GM12878 (cell line): Measurements from ENCODE around the gene GRK2. TPM values are rescaled to one million over a fixed set of nuclear protein-coding genes. Genes with fewer than 3 reads are reported as not detected.

Source experiments
- ATAC-seq: fragments of 200-7000 bp; cut with Tn5 transposase; 3 replicates; pipeline ENCODE4 v1.9.1; 2020; ENCODE audit warnings: mild to moderate bottlenecking, moderate library complexity
- BruUV-seq: library from RNA; stranded (reverse); fragments of 400-500 nt; replicated peaks from 2 replicates; lab custom pipeline; 2021; lab: Mats Ljungman, UMichigan
- CTCF ChIA-PET: fragments of 300-600 bp; sonication (Branson Sonifier 250); formaldehyde crosslinking; extraction: SDS; loops from one replicate; lab custom pipeline; 2021; ENCODE audit warnings: inconsistent platforms; lab: Yijun Ruan, JAX
- POLR2A ChIA-PET: fragments of 350-600 bp; formaldehyde crosslinking; extraction: SDS; loops from one replicate; lab custom pipeline; 2021; ENCODE audit warnings: inconsistent platforms; lab: Charles Lee
- RAD21 ChIA-PET: fragments of 300-600 bp; sonication (Branson Sonifier 250); formaldehyde crosslinking; loops from one replicate; lab custom pipeline; 2023; ENCODE audit warnings: antibody characterized with exemption; ENCODE audit not compliant: unreplicated experiment; lab: Charles Lee
- SMC1A ChIA-PET: fragments of 300-600 bp; sonication (Branson Sonifier 250); formaldehyde crosslinking; loops from one replicate; lab custom pipeline; 2023; ENCODE audit not compliant: unreplicated experiment, uncharacterized antibody; lab: Charles Lee
- DNase-seq: peaks from one replicate; pipeline ENCODE4 v3.0.0-alpha.2; 2011; ENCODE audit warnings: low read depth, low spot score
- FAIRE-seq: peaks from 3 replicates; lab custom pipeline; 2011; peaks lifted over from hg19 to GRCh38; lab: Jason Lieb, UNC
- H2AFZ ChIP-seq: 2 replicates; pipeline ENCODE4 v1.6.0; 2011; ENCODE audit warnings: low read depth, low read length, control low read depth; ENCODE audit not compliant: control insufficient read depth
- H3K27ac ChIP-seq: 2 replicates; pipeline ENCODE4 v1.5.1; 2011; ENCODE audit warnings: control low read depth; ENCODE audit not compliant: control insufficient read depth, insufficient read depth
- H3K27me3 ChIP-seq, 2 experiments: replicated peaks in 1 of 2; 2 replicates each; pipeline versions ENCODE4 v1.6.0 to v1.6.1; 2011; ENCODE audit warnings: low read length in 1 of 2; ENCODE audit not compliant: control insufficient read depth in 2 of 2, insufficient read depth in 2 of 2
- H3K36me3 ChIP-seq, 2 experiments: 2 replicates each; pipeline ENCODE4 v1.5.1; 2011; ENCODE audit warnings: low read length in 1 of 2; ENCODE audit not compliant: control insufficient read depth in 2 of 2, insufficient read depth in 2 of 2
- H3K4me1 ChIP-seq: 2 replicates; pipeline ENCODE4 v1.6.1; 2011; ENCODE audit warnings: mild to moderate bottlenecking, low read length, moderate library complexity, mixed read lengths; ENCODE audit not compliant: control insufficient read depth, insufficient read depth
- H3K4me2 ChIP-seq: 2 replicates; pipeline ENCODE4 v1.6.0; 2011; ENCODE audit warnings: control low read depth; ENCODE audit not compliant: control insufficient read depth, insufficient read depth
- H3K4me3 ChIP-seq: fragments of 200-600 bp; sonication (generic); 2 replicates; pipeline ENCODE4 v1.5.1; 2016
- H3K79me2 ChIP-seq: 2 replicates; pipeline ENCODE4 v1.6.0; 2011; ENCODE audit warnings: low read length; ENCODE audit not compliant: control insufficient read depth, insufficient read depth
- H3K9ac ChIP-seq: 2 replicates; pipeline ENCODE4 v1.8.0; 2011; ENCODE audit warnings: low read length, control low read depth, mixed read lengths; ENCODE audit not compliant: control insufficient read depth, insufficient read depth
- H3K9me3 ChIP-seq: replicated peaks from 3 replicates; pipeline ENCODE4 v1.5.1; 2011; ENCODE audit warnings: mild to moderate bottlenecking, low read length; ENCODE audit not compliant: control insufficient read depth, insufficient read depth
- H4K20me1 ChIP-seq: 2 replicates; pipeline ENCODE4 v1.6.0; 2011; ENCODE audit not compliant: control insufficient read depth, insufficient read depth
- FOXM1 ChIP-seq: IDR thresholded peaks from 2 replicates; pipeline ENCODE4 v1.6.1; 2012; ENCODE audit warnings: low read depth, mild to moderate bottlenecking, inconsistent platforms, low read length, moderate library complexity
- KAT2A ChIP-seq: conservative IDR thresholded peaks from 2 replicates; pipeline ENCODE4 v1.6.1; 2011; ENCODE audit warnings: low read depth, low read length; ENCODE audit not compliant: control insufficient read depth
- KLF5 ChIP-seq: fragments of 450-650 bp; IDR thresholded peaks from 2 replicates; pipeline ENCODE4 v1.6.1; 2014; ENCODE audit warnings: mild to moderate bottlenecking; ENCODE audit not compliant: partially characterized antibody
- MEF2B ChIP-seq: fragments of 450-650 bp; IDR thresholded peaks from 2 replicates; pipeline ENCODE4 v1.6.1; 2018; ENCODE audit warnings: mild to moderate bottlenecking, moderate library complexity; ENCODE audit not compliant: partially characterized antibody, poor library complexity, severe bottlenecking
- MTA2 ChIP-seq: fragments of 450-650 bp; IDR thresholded peaks from 2 replicates; pipeline ENCODE4 v1.6.1; 2016; ENCODE audit warnings: low read depth, mild to moderate bottlenecking, moderate library complexity
- RUNX3 ChIP-seq: IDR thresholded peaks from 2 replicates; pipeline ENCODE4 v1.6.1; 2012; ENCODE audit warnings: low read length, inconsistent platforms
- SIX5 ChIP-seq: IDR thresholded peaks from 2 replicates; pipeline ENCODE4 v1.6.1; 2011; ENCODE audit warnings: mild to moderate bottlenecking, low read depth, low read length, moderate library complexity; ENCODE audit not compliant: severe bottlenecking
- SPI1 ChIP-seq: IDR thresholded peaks from 2 replicates; pipeline ENCODE4 v1.6.1; 2011; ENCODE audit warnings: low read depth, mild to moderate bottlenecking, low read length, moderate library complexity, borderline replicate concordance; ENCODE audit not compliant: insufficient read depth
- STAT3 ChIP-seq: IDR thresholded peaks from 2 replicates; pipeline ENCODE4 v1.6.1; 2011; ENCODE audit warnings: low read depth, low read length, improper control_type of control experiment
- ZBED1 ChIP-seq: IDR thresholded peaks from 2 replicates; pipeline ENCODE4 v1.6.1; 2016; ENCODE audit warnings: borderline replicate concordance
- ZNF217 ChIP-seq: fragments of 450-650 bp; IDR thresholded peaks from 2 replicates; pipeline ENCODE4 v1.6.1; 2017; ENCODE audit warnings: antibody characterized with exemption, mild to moderate bottlenecking
- WGBS: methylation state at CpG from one replicate; pipeline ENCODE4 v1.1.6; 2016; ENCODE audit warnings: low lambda C conversion rate; ENCODE audit not compliant: insufficient replicate concordance, insufficient coverage; ENCODE audit errors: missing lambda C conversion rate; 5-methylcytosine and 5-hydroxymethylcytosine counted together
- in situ Hi-C: fragments of 300-500 bp; cut with MboI; formaldehyde crosslinking; loops from 9 replicates; pipeline ENCODE4 v1.14.3; 2018; ENCODE audit warnings: mixed read lengths
- intact Hi-C: fragments of 100-400 bp; cut with micrococcal nuclease; formaldehyde crosslinking; loops from one replicate; pipeline ENCODE4 v1.14.2; 2022; ENCODE audit not compliant: unreplicated experiment
- polyA plus RNA-seq, 11 experiments: library from polyadenylated mRNA; depleted of rRNA in 4 of 11; unstranded in 6 of 11; stranded (reverse) in 5 of 11; fragments of >200 nt; fragmentation: Nextera tagmentation in 4 of 11; fragmentation: Illumina TruSeq in 1 of 11; extraction: Ambion mirVana in 4 of 11; extraction: Trizol in 1 of 11; gene quantifications; 1 replicate in 1 of 11; 2 replicates in 10 of 11; pipeline versions ENCODE4 v1.2.1 to v1.2.3, GENCODE V29; 2011 to 2016; ENCODE audit warnings: inconsistent platforms in 2 of 11, missing spikeins in 2 of 11, low read depth in 1 of 11
- total RNA-seq, 4 experiments: library from RNA; depleted of rRNA in 3 of 4; stranded (reverse); fragments of >200 nt in 3 of 4; fragmentation: Illumina TruSeq in 1 of 4; extraction: Trizol in 1 of 4; gene quantifications; 2 replicates each; pipeline versions ENCODE4 v1.2.1 to v1.2.3, GENCODE V29; 2013 to 2021
- TF ChIP-seq, protein P1 (sequence below): IDR thresholded peaks from 2 replicates; pipeline ENCODE4 v1.6.1; 2011; ENCODE audit warnings: low read depth, low read length, improper control_type of control experiment, borderline replicate concordance
- TF ChIP-seq, protein P2 (sequence below): fragments of 450-650 bp; IDR thresholded peaks from 2 replicates; pipeline ENCODE4 v1.6.1; 2017; ENCODE audit warnings: mild to moderate bottlenecking, low read depth, inconsistent platforms; ENCODE audit not compliant: poor library complexity, severe bottlenecking

Gene GRK2
- total and polyA plus RNA-seq, 10 of the 15 experiments (the other 5 are each of a cell fraction or from before 2014, with no cell fraction given): 1.0 to 160 (median 66.1) TPM

DNA sequence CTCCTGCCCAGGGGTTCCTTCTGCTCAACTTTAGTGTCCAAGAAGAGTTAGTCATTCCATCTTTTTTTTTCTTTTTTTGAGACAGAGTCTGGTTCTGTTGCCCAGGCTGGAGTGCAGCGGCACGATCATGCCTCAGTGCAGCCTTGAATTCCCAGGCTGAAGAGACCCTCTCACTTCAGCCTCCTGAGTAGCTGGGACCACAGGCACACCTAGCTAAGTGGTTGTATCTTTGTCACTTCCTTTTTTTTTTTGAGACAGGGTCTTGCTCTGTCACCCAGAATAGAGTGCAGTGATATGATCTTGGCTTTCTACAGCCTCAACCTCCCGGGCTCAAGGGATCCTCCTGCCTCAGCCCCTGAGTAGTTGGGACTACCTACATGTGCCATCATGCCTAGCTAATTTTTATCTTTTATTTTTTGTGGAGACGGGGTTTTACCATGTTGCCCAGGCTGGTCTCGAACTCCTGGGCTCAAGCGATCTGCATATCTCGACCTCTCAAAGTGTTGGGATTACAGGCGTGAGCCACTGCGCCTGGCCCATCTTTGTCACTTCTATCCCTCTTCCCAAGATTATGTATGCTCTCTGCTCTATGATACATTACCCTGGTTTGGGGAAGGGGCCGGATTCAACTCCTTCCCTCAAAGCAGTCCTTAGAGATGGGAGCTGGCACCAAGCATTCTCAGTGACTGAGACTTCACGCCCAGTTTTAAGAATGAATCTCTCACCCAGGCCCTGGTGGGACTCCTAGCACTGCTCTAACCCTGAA lies 47.0 kb downstream of the GRK2 start:
- Histone ChIP-seq H3K27ac (no peak overlapping the region), H3K36me3 (no peaks in the 10 kb centered on the region), H3K79me2 (no peaks in the 10 kb centered on the region), H3K27me3 (no peaks in the 10 kb centered on the region), H3K4me3 (no peak overlapping the region), H2AFZ (no peak overlapping the region), H3K9ac (no peak overlapping the region), H3K4me1 (peaks cover under 1% of the 10 kb centered on the region; the same call in 1 of the 2 replicates), H4K20me1 (no peaks in the 10 kb centered on the region), H3K4me2 (no peak overlapping the region), H3K9me3 (no peaks in the 10 kb centered on the region)
- no peak for FAIRE-seq
- ChIA-PET RAD21 (interaction anchor here (7.8 kb wide), 1 partner anchor 40 kb away, joined by 75 read pairs; the partner anchor contains the start of gene POLD4), CTCF (interaction anchor here (0.9 to 12.1 kb wide), 3 partner anchors 33 to 50 kb away, joined by 3 to 151 read pairs (median 4); no protein-coding TSS in a partner anchor), SMC1A (no interaction called here), POLR2A (interaction anchor here (1.4 kb wide), 1 partner anchor 10 kb away, joined by 3 read pairs; no protein-coding TSS in a partner anchor)
- in situ Hi-C loops (no loop called here), intact Hi-C loops (no loop called here)
- TF ChIP-seq, protein P1, sequence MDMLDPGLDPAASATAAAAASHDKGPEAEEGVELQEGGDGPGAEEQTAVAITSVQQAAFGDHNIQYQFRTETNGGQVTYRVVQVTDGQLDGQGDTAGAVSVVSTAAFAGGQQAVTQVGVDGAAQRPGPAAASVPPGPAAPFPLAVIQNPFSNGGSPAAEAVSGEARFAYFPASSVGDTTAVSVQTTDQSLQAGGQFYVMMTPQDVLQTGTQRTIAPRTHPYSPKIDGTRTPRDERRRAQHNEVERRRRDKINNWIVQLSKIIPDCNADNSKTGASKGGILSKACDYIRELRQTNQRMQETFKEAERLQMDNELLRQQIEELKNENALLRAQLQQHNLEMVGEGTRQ: no peak
- ATAC-seq: no peak
- no TSS peak for BruUV-seq
- 81% methylated on average over 11 of the region's 11 CpGs for WGBS
- DNase-seq: no peak

DNA sequence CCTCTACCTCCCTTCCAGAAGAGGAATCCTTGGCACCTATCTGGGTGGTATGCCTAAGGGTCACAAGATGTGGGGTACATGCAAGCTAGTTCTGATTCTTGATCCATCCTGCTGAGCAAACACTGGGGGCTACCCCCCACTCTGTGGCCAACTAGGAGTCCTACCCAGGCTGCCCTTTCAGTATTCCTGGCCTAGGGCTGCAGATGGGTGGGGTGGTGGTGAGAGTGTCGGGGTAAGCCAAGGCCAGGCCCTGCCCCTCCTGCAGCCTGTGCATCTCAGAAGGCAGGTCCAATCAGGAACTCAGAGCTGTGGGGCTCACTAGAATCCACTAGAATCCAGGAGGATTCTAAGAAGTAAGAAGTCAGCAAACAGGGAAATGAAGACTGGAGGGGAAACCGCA lies 47.9 kb downstream of the GRK2 start:
- H3K9me3 ChIP-seq: no peaks in the 10 kb centered on the region
- no peaks in the 10 kb centered on the region for H3K36me3 ChIP-seq
- FAIRE-seq (no peak), DNase-seq (no peak), ATAC-seq (no peak)
- no peak overlapping the region for H3K27ac ChIP-seq
- H3K79me2 ChIP-seq: no peaks in the 10 kb centered on the region
- CTCF ChIA-PET: interaction anchor here (0.7 to 12.1 kb wide), 6 partner anchors 20 to 232 kb away, joined by 3 to 151 read pairs (median 4); no protein-coding TSS in a partner anchor
- H3K9ac ChIP-seq: no peak overlapping the region
- no peaks in the 10 kb centered on the region for H4K20me1 ChIP-seq
- RAD21 ChIA-PET: interaction anchor here (1.2 to 7.8 kb wide), 4 partner anchors 30 to 233 kb away, joined by 4 to 75 read pairs (median 38); partner anchors contain the start of gene POLD4
- POLR2A ChIA-PET: interaction anchor here (1.4 kb wide), 1 partner anchor 9 kb away, joined by 3 read pairs; no protein-coding TSS in a partner anchor
- in situ Hi-C loops (no loop called here), intact Hi-C loops (no loop called here)
- no peak overlapping the region for H2AFZ ChIP-seq
- H3K27me3 ChIP-seq: no peaks in the 10 kb centered on the region
- WGBS: 95% methylated on average over 2 of the region's 2 CpGs
- SMC1A ChIA-PET: interaction anchor here (0.8 kb wide), 1 partner anchor 21 kb away, joined by 3 read pairs; no protein-coding TSS in a partner anchor
- BruUV-seq: no TSS peak
- H3K4me2 ChIP-seq: no peak overlapping the region
- H3K4me1 ChIP-seq: peaks cover 3% of the 10 kb centered on the region
- H3K4me3 ChIP-seq: no peak overlapping the region
- no peak for TF ChIP-seq SIX5
- no peak for TF ChIP-seq ZNF217
- TF ChIP-seq SPI1: no peak
- no peak for TF ChIP-seq MEF2B
- no peak for TF ChIP-seq RUNX3
- TF ChIP-seq, protein P2, sequence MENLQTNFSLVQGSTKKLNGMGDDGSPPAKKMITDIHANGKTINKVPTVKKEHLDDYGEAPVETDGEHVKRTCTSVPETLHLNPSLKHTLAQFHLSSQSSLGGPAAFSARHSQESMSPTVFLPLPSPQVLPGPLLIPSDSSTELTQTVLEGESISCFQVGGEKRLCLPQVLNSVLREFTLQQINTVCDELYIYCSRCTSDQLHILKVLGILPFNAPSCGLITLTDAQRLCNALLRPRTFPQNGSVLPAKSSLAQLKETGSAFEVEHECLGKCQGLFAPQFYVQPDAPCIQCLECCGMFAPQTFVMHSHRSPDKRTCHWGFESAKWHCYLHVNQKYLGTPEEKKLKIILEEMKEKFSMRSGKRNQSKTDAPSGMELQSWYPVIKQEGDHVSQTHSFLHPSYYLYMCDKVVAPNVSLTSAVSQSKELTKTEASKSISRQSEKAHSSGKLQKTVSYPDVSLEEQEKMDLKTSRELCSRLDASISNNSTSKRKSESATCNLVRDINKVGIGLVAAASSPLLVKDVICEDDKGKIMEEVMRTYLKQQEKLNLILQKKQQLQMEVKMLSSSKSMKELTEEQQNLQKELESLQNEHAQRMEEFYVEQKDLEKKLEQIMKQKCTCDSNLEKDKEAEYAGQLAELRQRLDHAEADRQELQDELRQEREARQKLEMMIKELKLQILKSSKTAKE: no peak
- TF ChIP-seq ZBED1: no peak
- no peak for TF ChIP-seq MTA2
- no peak for TF ChIP-seq FOXM1
- no peak for TF ChIP-seq KLF5
- TF ChIP-seq STAT3: no peak
- no peak for TF ChIP-seq KAT2A
